HG02852 (cell line): ENCODE data around the gene SYT1.

Experiments used
- ATAC-seq: cut with Tn5 transposase; IDR thresholded peaks from one replicate; pipeline ENCODE4 v1.9.1; 2021; ENCODE audit warnings: mild to moderate bottlenecking, moderate library complexity; ENCODE audit not compliant: unreplicated experiment

Gene SYT1

DNA sequence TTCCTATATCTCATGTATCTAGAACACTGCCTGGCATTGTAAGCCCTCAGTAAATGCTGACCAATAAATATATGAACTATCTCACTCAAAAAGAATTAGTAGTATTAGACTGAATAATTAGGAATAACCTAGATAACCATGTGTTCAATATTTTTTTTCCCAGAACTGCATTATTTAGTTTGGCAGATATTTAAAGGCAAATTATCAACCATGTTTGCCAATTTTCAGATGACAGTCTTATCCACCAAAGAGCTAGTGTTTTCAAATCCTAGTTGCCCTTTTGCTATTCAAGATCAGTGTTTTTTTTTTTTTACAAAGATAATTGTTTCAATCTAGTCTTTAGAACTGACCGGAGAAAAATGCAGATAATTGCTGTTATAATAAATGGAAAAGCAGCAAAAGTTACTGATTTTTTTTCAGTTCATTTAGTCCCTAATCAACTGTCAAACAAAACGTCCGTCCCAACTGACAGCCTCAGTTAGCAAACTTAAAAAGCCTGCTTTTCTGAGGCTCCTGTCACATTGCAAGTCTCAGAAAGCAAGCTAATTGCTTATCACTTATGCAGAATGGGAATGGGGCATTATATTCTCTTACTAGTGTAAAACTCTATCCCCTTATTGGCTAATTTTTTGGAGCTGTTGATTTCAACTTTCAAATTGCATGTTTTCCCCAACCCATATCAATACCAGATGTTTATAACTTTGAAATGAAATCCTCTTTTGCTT lies 623.0 kb downstream of the SYT1 start:
- ATAC-seq = no peak
